ENCODE data around the gene HAUS1. TPM values are rescaled to one million over a fixed set of nuclear protein-coding genes. Genes with fewer than 3 reads are reported as not detected.

HAUS1 gene
- total RNA-seq, 1 experiment from 2014 or later: 29.5 TPM

DNA sequence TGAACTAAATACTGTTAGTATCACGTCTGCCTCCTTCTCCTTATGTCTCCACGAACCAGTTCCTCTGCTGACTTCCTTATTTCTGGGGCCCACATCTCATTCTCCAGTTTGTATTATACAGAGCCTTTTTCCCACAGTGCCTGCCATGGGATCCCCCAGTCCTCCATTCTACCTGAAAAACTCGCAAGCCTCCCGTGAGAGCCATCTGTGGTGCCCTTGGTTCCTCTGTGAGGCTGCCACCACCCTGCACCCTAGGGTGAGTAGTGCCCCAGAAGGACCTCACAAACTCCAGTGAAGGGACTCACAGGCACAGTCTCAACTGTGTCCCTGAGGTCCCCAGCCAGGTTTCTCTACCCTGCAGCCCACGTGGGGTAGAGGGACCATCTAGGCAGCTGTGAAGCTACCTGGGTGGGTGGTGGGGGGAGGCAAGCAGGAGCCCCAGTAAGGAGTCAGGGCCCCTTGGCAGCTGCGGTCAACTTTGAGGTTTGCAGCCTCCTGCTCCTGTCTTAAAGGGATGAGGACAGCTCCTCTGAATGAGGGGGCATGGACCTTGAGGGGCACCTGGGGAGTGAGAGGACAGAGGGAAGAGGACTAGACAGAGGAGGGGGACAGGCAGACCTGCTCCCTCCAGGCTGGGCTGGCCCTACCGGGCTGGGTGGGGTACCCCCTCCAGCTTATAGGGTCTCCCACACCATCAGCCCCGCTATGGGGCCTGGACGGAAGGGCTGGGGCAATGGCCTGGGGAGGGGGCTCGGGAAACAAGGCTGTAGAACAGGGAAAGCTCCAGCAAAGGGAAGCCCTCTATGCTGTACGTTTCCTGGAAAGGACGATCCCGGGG, 33.2 kb upstream of the HAUS1 start:
- Mint-ChIP-seq H3K4me1 (ENCODE audit: low read depth, unreplicated experiment) (peaks cover 8% of the 10 kb centered on the region), H3K36me3 (ENCODE audit: insufficient read depth, unreplicated experiment) (peaks cover 21% of the 10 kb centered on the region), H3K9me3 (ENCODE audit: unreplicated experiment) (no peaks in the 10 kb centered on the region), H3K27me3 (ENCODE audit: insufficient read depth, unreplicated experiment) (no peaks in the 10 kb centered on the region), H3K27ac (ENCODE audit: unreplicated experiment) (peak overlapping the region; percentile 79), H3K4me3 (ENCODE audit: unreplicated experiment) (peak overlapping the region; percentile 78)
- Histone ChIP-seq H3K4me1 (0 out of 2 replicates have a peak, but pooled peaks cover 3% of the 10 kb centered on the region), H3K9me3 (no peaks in the 10 kb centered on the region), H3K36me3 (ENCODE audit: control insufficient read depth, insufficient read depth, low read length) (no peaks in the 10 kb centered on the region), H3K4me3 (ENCODE audit: low read depth, low read length) (peak overlapping the region; percentile 63), H3K27me3 (replicated peaks; ENCODE audit: control insufficient read depth, insufficient read depth, low read length) (no peaks in the 10 kb centered on the region)
- CTCF ChIA-PET: no interaction called here
- BruUV-seq (replicated peaks): no TSS peak
- POLR2A ChIA-PET: interaction anchor here (0.5 kb wide), 1 partner anchor 72 kb away, joined by 3 read pairs; no protein-coding TSS in a partner anchor
- intact Hi-C loops (cut with micrococcal nuclease; ENCODE audit: unreplicated experiment): loop anchor here (1.0 to 5.0 kb wide), 3 partner anchors 104 to 404 kb away; partner anchors contain the start of gene EPG5
- no peak for DNase-seq
- TF ChIP-seq, protein P1, sequence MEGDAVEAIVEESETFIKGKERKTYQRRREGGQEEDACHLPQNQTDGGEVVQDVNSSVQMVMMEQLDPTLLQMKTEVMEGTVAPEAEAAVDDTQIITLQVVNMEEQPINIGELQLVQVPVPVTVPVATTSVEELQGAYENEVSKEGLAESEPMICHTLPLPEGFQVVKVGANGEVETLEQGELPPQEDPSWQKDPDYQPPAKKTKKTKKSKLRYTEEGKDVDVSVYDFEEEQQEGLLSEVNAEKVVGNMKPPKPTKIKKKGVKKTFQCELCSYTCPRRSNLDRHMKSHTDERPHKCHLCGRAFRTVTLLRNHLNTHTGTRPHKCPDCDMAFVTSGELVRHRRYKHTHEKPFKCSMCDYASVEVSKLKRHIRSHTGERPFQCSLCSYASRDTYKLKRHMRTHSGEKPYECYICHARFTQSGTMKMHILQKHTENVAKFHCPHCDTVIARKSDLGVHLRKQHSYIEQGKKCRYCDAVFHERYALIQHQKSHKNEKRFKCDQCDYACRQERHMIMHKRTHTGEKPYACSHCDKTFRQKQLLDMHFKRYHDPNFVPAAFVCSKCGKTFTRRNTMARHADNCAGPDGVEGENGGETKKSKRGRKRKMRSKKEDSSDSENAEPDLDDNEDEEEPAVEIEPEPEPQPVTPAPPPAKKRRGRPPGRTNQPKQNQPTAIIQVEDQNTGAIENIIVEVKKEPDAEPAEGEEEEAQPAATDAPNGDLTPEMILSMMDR (IDR thresholded peaks at IDR 0.05; ENCODE audit: insufficient read depth in 1 of 2, low read depth in 1 of 2, low read length in 1 of 2, severe bottlenecking in 1 of 2, unreplicated experiment in 1 of 2): no peak

- Mint-ChIP-seq H3K9me3 (ENCODE audit: unreplicated experiment) (no peaks in the 10 kb centered on the region), H3K4me3 (ENCODE audit: unreplicated experiment) (peak within 1 kb of the TSS; percentile 78), H3K27ac (ENCODE audit: unreplicated experiment) (peak within 1 kb of the TSS; percentile 79), H3K36me3 (ENCODE audit: insufficient read depth, unreplicated experiment) (peaks cover 24% of the 10 kb centered on the region), H3K4me1 (ENCODE audit: low read depth, unreplicated experiment) (peaks cover 8% of the 10 kb centered on the region), H3K27me3 (ENCODE audit: insufficient read depth, unreplicated experiment) (no peaks in the 10 kb centered on the region)
- intact Hi-C loops (cut with micrococcal nuclease; ENCODE audit: unreplicated experiment): loop anchor here (1.0 to 5.0 kb wide), 4 partner anchors 91 to 405 kb away; partner anchors contain the start of gene EPG5
- no peaks in the 10 kb centered on the region for H3K36me3 ChIP-seq (ENCODE audit: control insufficient read depth, insufficient read depth, low read length)
- ChIA-PET CTCF (no interaction called here), POLR2A (interaction anchor here (0.5 kb wide), 1 partner anchor 73 kb away, joined by 3 read pairs; no protein-coding TSS in a partner anchor)
- H3K4me3 ChIP-seq (ENCODE audit: low read depth, low read length): peak within 1 kb of the TSS; percentile 63
- 0 out of 2 replicates have a peak, but pooled peaks cover 3% of the 10 kb centered on the region for H3K4me1 ChIP-seq
- DNase-seq: peak; percentile 51 to 65
- TF ChIP-seq, protein P1 (IDR thresholded peaks at IDR 0.05; ENCODE audit: insufficient read depth in 1 of 2, low read depth in 1 of 2, low read length in 1 of 2, severe bottlenecking in 1 of 2, unreplicated experiment in 1 of 2): no peak
- no TSS peak for BruUV-seq (replicated peaks)
- H3K9me3 ChIP-seq: no peaks in the 10 kb centered on the region
- no peaks in the 10 kb centered on the region for H3K27me3 ChIP-seq (replicated peaks; ENCODE audit: control insufficient read depth, insufficient read depth, low read length)
Observed at GRCh38 chr18:46071653-46072375, 32.4 kb upstream of the HAUS1 start, which contains the start of gene PSTPIP2. Gene PSTPIP2, minus strand, starts transcription at chr18:46072260. Its CDS starts 72 bp downstream, at chr18:46072188.

DNA sequence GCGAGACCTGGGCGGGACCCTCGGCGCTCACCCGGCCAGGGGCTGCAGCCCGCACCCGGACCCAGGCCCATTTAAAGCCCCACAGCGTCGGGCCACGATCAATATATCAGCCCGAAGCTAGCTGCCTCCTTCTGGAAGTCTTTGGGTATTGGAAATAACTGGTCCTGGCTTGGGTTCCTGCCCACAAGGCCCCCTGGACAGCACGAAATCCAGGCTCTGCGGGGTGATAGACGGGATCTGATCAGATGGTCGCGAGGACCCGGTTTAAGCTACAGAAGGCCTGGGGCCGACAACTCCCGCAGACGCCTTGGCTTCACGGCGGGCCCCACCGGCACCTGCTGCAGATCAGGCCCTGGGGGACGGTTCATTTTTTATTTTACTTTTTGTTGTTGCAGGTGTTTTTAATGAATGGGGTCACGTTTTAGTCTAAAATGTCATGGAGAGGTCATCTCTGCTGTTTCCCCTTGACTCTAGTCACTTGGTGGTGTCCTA, 31.8 kb upstream of the HAUS1 start:
- CTCF ChIA-PET: no interaction called here
- Mint-ChIP-seq H3K4me1 (ENCODE audit: low read depth, unreplicated experiment) (peaks cover 8% of the 10 kb centered on the region), H3K27ac (ENCODE audit: unreplicated experiment) (no peak overlapping the region), H3K9me3 (ENCODE audit: unreplicated experiment) (no peaks in the 10 kb centered on the region), H3K27me3 (ENCODE audit: insufficient read depth, unreplicated experiment) (no peaks in the 10 kb centered on the region), H3K4me3 (ENCODE audit: unreplicated experiment) (peak overlapping the region; percentile 78), H3K36me3 (ENCODE audit: insufficient read depth, unreplicated experiment) (peaks cover 30% of the 10 kb centered on the region)
- Histone ChIP-seq H3K9me3 (no peaks in the 10 kb centered on the region), H3K27me3 (replicated peaks; ENCODE audit: control insufficient read depth, insufficient read depth, low read length) (no peaks in the 10 kb centered on the region), H3K4me3 (ENCODE audit: low read depth, low read length) (peak overlapping the region; percentile 63), H3K4me1 (0 out of 2 replicates have a peak, but pooled peaks cover 3% of the 10 kb centered on the region), H3K36me3 (ENCODE audit: control insufficient read depth, insufficient read depth, low read length) (no peaks in the 10 kb centered on the region)
- DNase-seq: no peak
- TF ChIP-seq, protein P1 (IDR thresholded peaks at IDR 0.05; ENCODE audit: insufficient read depth in 1 of 2, low read depth in 1 of 2, low read length in 1 of 2, severe bottlenecking in 1 of 2, unreplicated experiment in 1 of 2): no peak
- POLR2A ChIA-PET: no interaction called here
- BruUV-seq (replicated peaks): no TSS peak
- intact Hi-C loops (cut with micrococcal nuclease; ENCODE audit: unreplicated experiment): loop anchor here (2.0 to 5.0 kb wide), 3 partner anchors 92 to 405 kb away; no protein-coding TSS in a partner anchor
